Left kidney (tissue), 2 donors: Measurements from ENCODE around the gene SPDEF. TPM values are rescaled to one million over a fixed set of nuclear protein-coding genes. Genes with fewer than 3 reads are reported as not detected.

Experiments used
- DNase-seq: peaks from one replicate; pipeline ENCODE4 v3.0.0-alpha.2; 2013
- polyA plus RNA-seq: library from polyadenylated mRNA; unstranded; fragments of 120-200 nt; gene quantifications from one replicate; pipeline ENCODE4 v1.2.1, GENCODE V29; 2013; ENCODE audit not compliant: insufficient read length

Gene SPDEF
- polyA plus RNA-seq, 1 donor: 0.07 TPM

- DNase-seq: no peak
Observed at GRCh38 chr6:34583861-34584604, 27.9 kb upstream of the SPDEF start.

DNA sequence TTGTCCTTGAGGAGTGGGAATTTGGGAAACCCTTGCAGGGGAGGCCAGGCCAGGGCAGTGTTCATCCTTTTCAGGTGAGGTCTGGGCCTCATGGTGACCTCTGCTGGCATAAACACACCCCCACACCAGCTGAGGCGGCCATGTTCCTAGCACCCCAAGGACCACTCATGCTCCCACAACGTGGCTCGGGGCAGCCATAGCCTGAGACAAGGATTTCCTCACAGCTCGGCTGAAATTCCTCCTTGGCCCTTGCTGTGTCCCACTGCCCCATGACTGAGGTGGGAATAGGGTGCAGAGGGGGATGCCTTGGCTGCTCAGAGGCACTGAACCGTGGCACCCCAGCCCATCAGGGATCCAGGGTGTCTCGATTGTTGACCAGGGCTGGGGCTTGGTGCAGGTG lies 27.3 kb upstream of the SPDEF start:
- no peak for DNase-seq

DNA sequence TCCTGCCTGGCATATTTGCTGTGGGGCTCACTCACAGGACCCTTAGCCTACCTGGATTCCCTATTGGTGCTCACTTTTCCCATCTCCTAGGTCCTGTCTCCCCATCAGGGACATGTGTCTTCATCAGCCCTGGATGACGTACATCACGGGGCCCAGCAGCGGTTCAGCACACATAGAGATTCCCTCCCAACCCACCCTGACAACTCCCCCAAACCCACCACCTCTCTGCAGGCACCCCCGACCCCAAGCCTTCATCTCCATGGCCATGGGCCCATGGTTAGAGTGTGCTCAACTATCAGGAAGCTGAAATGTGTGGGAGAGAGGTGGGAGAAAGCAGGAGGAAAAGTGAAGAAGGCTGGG lies 25.4 kb upstream of the SPDEF start:
- DNase-seq: no peak

DNA sequence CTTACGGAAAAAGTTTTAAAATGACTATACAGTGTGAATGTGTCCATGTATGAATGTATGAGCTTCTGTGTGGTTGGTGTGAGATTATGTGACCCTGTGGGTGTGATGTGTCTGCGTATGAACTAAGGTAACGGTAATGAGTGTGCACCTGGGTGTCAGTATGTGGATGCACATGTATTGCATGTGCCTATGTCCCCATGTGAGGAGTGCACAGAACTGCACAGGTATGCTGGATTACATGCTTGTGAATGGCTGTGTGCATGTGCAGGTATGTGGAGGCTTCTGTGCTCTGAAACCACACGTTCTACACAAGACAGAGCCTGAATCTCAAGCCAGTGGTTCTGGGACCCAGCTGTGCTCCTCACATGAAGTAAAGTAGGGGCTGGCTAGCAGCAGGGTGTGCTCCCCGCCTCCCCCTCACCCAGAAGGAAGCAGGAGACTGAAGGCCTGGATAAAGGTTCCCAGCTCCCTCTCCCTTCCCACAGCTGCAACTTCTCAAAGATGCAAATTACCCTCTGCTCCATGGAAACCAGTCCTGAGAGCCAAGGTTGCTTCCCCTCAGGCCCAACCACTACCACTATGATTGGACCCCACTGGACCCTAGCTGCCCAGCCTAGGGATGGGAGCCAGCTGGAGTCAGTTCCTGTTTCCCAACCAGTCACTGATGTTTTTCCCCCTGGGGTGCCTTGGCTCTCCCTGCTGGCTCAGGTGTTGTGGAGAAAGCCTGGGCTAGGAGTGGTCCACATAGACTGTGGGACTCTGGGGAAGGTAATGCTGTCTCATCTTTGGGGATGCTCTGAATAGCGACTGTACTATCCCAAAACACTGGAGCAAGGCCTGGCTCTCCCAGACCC lies 24.8 kb upstream of the SPDEF start:
- DNase-seq: peak; percentile 85

DNA sequence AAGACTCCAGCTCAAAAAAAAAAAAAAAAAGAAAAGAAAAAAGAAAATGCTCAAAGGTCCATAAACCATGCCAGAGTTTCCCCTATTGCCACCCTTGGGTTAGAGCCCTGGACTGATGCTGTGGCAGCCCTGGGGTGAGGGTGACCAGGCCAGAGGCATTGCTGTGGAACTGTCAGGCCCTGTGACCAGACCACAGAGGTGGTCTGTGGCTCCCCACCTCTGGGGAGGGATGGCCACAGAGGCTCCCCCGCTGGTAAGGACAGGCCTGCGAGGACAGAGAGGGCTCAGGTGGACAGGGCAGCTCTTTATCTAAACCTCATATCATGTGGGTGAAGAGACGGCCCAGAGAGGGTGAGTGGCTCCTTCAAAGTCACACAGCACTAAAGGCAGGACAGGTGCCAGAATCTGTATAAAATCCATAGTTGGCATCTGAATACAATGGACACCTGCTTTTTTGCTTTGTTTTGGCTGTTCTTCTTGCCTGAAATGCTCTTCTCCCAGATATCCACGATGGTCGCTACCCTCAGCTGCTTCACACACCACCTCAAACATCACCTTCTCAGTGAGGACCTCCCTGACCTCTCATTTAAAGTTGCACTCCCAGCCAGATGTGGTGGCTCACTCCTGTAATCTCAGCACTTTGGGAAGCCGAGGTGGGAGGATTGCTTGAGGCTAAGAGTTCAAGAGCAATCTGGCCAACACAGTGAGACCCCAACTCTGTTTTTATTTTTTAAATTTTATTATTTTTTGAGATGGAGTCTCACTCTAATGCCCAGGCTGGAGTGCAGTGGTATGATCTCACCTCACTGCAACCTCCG lies 22.5 kb upstream of the SPDEF start:
- no peak for DNase-seq

DNA sequence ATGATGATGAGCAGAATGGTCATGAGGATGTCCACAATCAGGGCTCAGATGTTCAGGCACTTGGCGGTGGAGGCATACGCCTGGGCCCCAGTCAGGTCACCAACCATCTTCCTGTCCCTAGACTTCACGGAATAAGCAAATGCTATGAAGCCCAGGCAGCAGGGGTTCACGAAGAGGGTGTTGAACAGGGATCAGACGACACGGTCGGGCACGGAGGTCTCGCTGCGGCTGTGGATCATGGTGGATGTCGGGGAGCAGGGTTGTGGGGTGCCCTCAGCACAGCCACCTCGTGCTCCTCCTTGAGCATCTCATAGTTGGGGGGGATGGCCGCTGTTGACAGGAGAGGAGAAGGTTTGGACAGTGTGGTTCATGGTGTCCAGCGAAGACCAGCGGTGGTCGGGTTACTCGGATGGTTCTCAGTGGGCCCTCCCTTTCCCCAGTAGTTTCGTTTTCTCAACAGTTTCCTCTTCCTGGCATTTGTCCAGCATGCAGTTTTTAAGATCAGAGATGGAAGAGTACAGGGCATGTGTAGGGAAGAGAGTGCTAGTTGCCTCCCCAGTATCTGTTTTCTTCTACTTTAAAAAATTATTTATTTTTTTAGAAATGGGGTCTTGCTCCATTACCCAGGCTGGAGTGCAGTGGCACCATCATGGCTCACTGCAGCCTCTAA lies 20.3 kb upstream of the SPDEF start:
- no peak for DNase-seq

GRCh38 chr6:34575326-34575725 lies 19.2 kb upstream of the SPDEF start:
- no peak for DNase-seq

GRCh38 chr6:34574647-34575293 lies 18.6 kb upstream of the SPDEF start:
- no peak for DNase-seq

- DNase-seq: no peak
Observed at GRCh38 chr6:34573567-34574183, 17.5 kb upstream of the SPDEF start.

DNA sequence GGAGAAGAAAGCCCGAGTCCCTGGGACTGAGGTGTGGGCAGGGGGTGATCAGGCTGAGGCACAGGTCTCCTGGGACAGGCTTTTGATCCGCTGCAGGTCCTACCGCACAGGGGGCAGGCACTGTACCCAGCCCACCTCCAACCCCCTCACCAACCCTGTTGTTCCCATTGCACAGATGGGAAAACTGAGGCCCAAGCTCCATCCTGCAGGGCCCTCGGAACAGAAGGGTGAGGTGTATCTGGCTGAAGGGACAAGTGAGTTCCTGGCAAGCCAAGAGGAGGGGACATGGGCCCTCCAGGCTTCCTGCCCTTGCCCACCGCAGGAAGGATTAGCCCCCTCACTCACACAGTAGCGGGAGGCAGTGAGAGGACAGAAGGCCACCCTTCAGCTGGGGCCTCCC lies 16.5 kb upstream of the SPDEF start:
- no peak for DNase-seq

- no peak for DNase-seq
Observed at GRCh38 chr6:34572021-34572420, 15.9 kb upstream of the SPDEF start.

DNA sequence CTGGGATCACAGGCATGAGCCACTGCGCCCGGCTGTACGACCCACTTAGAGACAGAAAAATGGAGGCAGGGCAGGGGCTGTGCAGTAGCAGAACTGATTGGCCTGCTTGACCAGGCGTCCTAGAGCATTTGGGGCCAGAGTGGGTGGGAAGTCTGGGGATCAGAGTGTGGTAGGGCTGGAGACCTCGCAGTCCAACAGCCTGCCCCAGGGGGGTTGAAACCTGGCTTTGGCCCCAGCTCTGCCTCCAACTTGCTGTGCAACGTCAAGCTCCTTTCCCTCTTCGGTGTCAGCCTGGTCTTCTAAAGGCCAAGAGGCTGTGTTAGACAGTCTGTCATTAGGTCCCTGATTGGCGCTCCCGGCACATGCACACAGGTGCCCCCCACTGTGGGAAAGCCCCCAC lies 15.3 kb upstream of the SPDEF start:
- no peak for DNase-seq

DNA sequence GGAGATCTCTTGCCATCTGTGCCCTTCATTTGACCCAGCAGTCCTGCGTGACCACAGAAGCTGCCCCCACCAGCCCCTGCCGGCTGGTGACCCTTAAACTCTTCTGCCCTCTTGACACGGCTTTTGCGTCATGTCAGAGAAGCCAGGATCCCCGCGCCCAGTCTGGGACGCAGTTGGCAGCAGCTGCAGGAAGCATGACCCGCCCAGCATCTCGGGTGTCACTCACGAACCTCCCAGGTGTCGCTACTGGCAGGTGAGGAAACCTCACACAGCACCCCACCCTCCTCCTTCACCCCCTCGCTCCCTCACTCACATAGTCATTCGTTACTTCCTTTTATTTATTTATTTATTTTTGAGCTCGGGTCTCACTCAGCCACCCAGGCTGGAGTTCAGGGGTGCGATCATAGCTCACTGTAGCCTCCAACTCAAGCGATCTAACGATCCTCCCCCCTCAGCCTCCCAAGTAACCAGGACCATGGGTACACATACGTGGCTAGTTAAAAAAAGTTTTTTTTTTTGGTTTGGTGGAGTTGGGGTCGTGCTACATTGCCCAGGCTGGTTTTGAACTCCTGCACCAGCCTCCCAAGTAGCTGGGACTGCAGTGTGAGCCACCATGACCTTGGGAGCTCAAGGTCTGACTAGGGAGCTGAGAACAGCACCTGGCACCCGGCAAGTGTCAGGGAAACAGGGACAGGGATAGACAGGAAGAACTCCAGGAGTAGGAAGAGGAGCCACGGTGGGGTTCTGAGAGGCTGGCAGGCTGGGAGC lies 14.1 kb upstream of the SPDEF start:
- DNase-seq: no peak

DNA sequence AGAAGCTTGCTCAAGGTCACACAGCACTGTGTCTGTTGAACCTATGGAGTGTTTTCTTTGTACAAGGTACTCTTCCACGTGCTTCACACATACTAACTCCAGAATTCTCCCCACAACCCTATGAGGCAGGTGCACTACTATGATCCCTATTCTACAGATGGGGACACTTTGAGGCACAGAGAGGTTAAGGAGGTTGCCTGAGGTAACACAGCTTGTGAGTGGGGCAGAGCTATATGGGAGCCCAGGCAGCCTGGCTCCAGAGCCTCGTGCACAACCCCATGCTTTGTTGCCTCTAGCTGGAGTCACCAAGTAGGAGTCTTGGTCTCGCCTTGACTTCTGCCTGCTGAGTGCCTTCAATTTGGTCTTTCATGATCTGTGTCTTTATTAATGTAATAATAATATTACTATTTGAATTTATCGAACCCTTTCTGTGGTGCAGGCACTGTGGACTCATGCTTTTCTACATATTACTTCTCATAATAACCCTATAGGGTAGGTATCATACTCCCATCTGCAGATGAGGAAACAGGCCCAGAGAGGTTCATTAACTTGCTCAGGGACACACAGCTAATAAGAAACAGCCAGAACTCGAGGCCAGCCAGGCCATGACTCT lies 13.3 kb upstream of the SPDEF start:
- DNase-seq: no peak

DNA sequence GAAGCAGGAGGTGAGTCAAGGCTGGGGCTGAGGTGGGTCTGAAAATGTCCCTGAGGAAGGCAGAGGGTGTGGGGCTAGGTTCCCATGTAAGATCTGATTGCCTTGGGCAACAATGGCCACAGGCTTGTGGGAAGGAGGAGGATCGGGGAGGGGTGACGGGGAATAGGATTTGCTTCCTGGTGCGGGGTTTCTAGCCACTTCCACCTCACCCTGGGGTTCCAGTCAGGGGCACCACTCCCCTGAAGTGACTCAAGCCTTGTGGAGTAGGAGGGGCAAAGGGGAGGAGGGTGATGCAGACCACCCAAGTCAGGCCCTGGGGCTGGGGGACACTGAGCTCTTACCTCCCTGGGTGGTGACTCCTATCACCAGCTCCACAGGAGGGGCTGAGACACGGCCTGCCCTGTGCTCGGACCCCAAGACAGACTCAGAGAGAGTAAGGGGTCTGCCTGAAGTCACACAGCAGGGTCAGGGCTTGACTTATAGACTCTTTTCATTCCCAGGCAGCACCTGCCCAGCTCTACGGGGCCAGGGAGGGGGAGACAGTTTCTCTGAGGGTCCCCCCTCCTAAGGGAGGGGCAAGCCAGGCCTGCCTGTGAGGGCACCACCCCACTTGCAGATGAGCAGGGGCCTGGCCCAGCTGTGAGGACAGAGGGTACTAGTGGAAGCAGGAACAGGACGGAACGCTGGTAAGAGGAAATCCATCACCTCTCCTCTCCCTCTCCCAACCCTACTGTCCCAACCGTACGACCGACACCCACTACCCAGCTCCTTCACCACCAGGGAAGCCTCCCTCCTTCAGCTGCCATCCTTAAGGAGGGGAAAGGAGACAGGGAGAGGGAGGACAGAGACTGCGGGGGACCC lies 12.4 kb upstream of the SPDEF start:
- DNase-seq: no peak

GRCh38 chr6:34566830-34567546 lies 10.9 kb upstream of the SPDEF start:
- no peak for DNase-seq

- DNase-seq: no peak
Observed at GRCh38 chr6:34565722-34566137, 9.6 kb upstream of the SPDEF start.

- no peak for DNase-seq
Observed at GRCh38 chr6:34564181-34564580, 8.1 kb upstream of the SPDEF start.
